GM23338 (cell line): ENCODE results near the gene TENM4. TPM values are rescaled to one million over a fixed set of nuclear protein-coding genes. Genes with fewer than 3 reads are reported as not detected.

Experiments used
- ETS1 ChIP-seq: IDR thresholded peaks from 2 replicates; pipeline ENCODE4 v1.6.1; 2016; ENCODE audit warnings: antibody characterized with exemption
- NANOG ChIP-seq: IDR thresholded peaks from 2 replicates; pipeline ENCODE4 v1.6.1; 2016; ENCODE audit warnings: antibody characterized with exemption, borderline replicate concordance
- REST ChIP-seq: IDR thresholded peaks from one replicate; pipeline ENCODE4 v1.6.1; 2018; ENCODE audit warnings: antibody characterized with exemption; ENCODE audit not compliant: unreplicated experiment
- ZNF114 ChIP-seq: fragments of 250-450 bp; sonication (Bioruptor Pico); IDR thresholded peaks from 2 replicates; pipeline ENCODE4 v1.5.0; 2020; ENCODE audit warnings: mild to moderate bottlenecking, moderate library complexity
- ZNF462 ChIP-seq: fragments of 250-450 bp; sonication (Bioruptor Pico); IDR thresholded peaks from 2 replicates; pipeline ENCODE4 v1.5.0; 2020; ENCODE audit warnings: mild to moderate bottlenecking, moderate library complexity
- polyA plus RNA-seq: library from polyadenylated mRNA; unstranded; fragments of >200 nt; fragmentation: Nextera tagmentation; extraction: Ambion mirVana; gene quantifications from 2 replicates; pipeline ENCODE4 v1.2.1, GENCODE V29; 2016
- total RNA-seq: library from RNA; depleted of rRNA; stranded (reverse); fragments of >200 nt; shearing (Covaris generic); gene quantifications from 2 replicates; pipeline ENCODE4 v1.2.3, GENCODE V29; 2014

The TENM4 gene
- total and polyA plus RNA-seq, 2 experiments from 2014 or later, result 7.3 TPM

GRCh38 chr11:78825591-78826020, 615.2 kb downstream of the TENM4 start (continued):
- TF ChIP-seq ZNF462 (CRISPR knock-in tag), result no peak
- TF ChIP-seq REST, result no peak
- TF ChIP-seq ETS1, result no peak
- no peak for TF ChIP-seq ZNF114 (CRISPR knock-in tag)
- TF ChIP-seq NANOG, result no peak
